Measurements from ENCODE around the gene TMEM145. TPM values are rescaled to one million over a fixed set of nuclear protein-coding genes. Genes with fewer than 3 reads are reported as not detected.

Gene TMEM145
- total and polyA plus RNA-seq, 9 of the 15 experiments (the other 6 are each of a cell fraction or from before 2014, with no cell fraction given), result 0.80 to 5.5 (median 1.9) TPM; not detected in 3

DNA sequence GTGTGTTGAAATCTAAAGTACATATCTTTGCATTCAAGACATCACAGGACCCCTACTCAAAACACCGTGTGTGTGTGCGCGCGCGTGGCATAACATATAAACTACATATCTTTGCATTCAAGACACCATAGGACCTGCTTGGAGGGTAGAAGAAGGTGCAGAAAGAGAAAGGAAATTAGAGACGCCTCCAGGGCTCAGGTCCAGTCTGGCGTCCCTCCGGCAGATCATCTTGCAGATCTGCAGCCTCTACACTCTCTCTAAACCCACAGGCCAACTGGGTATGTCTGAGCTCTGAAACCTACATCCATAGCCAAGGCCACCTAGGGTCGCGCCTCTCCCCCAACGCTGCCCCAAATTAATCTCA lies 10.0 kb upstream of the TMEM145 start (continued):
- no peak for TF ChIP-seq MYC (IDR thresholded peaks at IDR 0.05; ENCODE audit: low read depth, low read length)
- TF ChIP-seq MYC (CRISPR knock-in tag; IDR thresholded peaks at IDR 0.05; ENCODE audit: borderline replicate concordance, low read depth), result 0 out of 2 replicates have a peak, but pooled peaks have one; percentile 23
- peak; percentile 48; the same call in 1 of the 2 replicates for TF ChIP-seq NFRKB (IDR thresholded peaks at IDR 0.05; ENCODE audit: low read depth)
- TF ChIP-seq, protein P1, sequence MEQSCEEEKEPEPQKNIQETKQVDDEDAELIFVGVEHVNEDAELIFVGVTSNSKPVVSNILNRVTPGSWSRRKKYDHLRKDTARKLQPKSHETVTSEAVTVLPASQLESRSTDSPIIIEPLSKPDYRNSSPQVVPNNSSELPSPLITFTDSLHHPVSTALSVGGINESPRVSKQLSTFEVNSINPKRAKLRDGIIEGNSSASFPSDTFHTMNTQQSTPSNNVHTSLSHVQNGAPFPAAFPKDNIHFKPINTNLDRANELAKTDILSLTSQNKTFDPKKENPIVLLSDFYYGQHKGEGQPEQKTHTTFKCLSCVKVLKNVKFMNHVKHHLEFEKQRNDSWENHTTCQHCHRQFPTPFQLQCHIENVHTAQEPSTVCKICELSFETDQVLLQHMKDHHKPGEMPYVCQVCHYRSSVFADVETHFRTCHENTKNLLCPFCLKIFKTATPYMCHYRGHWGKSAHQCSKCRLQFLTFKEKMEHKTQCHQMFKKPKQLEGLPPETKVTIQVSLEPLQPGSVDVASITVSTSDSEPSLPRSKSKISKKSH (CRISPR knock-in tag; IDR thresholded peaks at IDR 0.05), result no peak
- TF ChIP-seq TEAD1 (CRISPR knock-in tag; IDR thresholded peaks at IDR 0.05), result no peak
- TF ChIP-seq ARID2 (IDR thresholded peaks at IDR 0.05), result no peak
- TF ChIP-seq, protein P2, sequence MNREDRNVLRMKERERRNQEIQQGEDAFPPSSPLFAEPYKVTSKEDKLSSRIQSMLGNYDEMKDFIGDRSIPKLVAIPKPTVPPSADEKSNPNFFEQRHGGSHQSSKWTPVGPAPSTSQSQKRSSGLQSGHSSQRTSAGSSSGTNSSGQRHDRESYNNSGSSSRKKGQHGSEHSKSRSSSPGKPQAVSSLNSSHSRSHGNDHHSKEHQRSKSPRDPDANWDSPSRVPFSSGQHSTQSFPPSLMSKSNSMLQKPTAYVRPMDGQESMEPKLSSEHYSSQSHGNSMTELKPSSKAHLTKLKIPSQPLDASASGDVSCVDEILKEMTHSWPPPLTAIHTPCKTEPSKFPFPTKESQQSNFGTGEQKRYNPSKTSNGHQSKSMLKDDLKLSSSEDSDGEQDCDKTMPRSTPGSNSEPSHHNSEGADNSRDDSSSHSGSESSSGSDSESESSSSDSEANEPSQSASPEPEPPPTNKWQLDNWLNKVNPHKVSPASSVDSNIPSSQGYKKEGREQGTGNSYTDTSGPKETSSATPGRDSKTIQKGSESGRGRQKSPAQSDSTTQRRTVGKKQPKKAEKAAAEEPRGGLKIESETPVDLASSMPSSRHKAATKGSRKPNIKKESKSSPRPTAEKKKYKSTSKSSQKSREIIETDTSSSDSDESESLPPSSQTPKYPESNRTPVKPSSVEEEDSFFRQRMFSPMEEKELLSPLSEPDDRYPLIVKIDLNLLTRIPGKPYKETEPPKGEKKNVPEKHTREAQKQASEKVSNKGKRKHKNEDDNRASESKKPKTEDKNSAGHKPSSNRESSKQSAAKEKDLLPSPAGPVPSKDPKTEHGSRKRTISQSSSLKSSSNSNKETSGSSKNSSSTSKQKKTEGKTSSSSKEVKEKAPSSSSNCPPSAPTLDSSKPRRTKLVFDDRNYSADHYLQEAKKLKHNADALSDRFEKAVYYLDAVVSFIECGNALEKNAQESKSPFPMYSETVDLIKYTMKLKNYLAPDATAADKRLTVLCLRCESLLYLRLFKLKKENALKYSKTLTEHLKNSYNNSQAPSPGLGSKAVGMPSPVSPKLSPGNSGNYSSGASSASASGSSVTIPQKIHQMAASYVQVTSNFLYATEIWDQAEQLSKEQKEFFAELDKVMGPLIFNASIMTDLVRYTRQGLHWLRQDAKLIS (CRISPR knock-in tag; IDR thresholded peaks at IDR 0.05), result no peak
- 0 out of 2 replicates have a peak, but pooled peaks have one; percentile 8 for TF ChIP-seq RB1 (IDR thresholded peaks at IDR 0.05; ENCODE audit: low read depth)
- no peak for TF ChIP-seq MED1 (CRISPR knock-in tag; IDR thresholded peaks at IDR 0.05; ENCODE audit: borderline replicate concordance)
- TF ChIP-seq FOXA1 (IDR thresholded peaks at IDR 0.05; ENCODE audit: borderline replicate concordance), result no peak
- 0 out of 2 replicates have a peak, but pooled peaks have one; percentile 11 for TF ChIP-seq FOXJ2 (tag; IDR thresholded peaks at IDR 0.05)
- TF ChIP-seq, protein P3, sequence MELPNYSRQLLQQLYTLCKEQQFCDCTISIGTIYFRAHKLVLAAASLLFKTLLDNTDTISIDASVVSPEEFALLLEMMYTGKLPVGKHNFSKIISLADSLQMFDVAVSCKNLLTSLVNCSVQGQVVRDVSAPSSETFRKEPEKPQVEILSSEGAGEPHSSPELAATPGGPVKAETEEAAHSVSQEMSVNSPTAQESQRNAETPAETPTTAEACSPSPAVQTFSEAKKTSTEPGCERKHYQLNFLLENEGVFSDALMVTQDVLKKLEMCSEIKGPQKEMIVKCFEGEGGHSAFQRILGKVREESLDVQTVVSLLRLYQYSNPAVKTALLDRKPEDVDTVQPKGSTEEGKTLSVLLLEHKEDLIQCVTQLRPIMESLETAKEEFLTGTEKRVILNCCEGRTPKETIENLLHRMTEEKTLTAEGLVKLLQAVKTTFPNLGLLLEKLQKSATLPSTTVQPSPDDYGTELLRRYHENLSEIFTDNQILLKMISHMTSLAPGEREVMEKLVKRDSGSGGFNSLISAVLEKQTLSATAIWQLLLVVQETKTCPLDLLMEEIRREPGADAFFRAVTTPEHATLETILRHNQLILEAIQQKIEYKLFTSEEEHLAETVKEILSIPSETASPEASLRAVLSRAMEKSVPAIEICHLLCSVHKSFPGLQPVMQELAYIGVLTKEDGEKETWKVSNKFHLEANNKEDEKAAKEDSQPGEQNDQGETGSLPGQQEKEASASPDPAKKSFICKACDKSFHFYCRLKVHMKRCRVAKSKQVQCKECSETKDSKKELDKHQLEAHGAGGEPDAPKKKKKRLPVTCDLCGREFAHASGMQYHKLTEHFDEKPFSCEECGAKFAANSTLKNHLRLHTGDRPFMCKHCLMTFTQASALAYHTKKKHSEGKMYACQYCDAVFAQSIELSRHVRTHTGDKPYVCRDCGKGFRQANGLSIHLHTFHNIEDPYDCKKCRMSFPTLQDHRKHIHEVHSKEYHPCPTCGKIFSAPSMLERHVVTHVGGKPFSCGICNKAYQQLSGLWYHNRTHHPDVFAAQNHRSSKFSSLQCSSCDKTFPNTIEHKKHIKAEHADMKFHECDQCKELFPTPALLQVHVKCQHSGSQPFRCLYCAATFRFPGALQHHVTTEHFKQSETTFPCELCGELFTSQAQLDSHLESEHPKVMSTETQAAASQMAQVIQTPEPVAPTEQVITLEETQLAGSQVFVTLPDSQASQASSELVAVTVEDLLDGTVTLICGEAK (IDR thresholded peaks at IDR 0.05), result peak; percentile 35; the same call in 1 of the 2 replicates
- TF ChIP-seq, protein P3 (CRISPR knock-in tag; IDR thresholded peaks at IDR 0.05), result no peak
- TF ChIP-seq ZSCAN29 (IDR thresholded peaks at IDR 0.05), result no peak
- no peak for TF ChIP-seq SP2 (IDR thresholded peaks at IDR 0.05; ENCODE audit: extremely low read depth, low read depth, low read length, poor library complexity, severe bottlenecking)
- TF ChIP-seq ZNF24 (IDR thresholded peaks at IDR 0.05), result no peak

All from K562 (cell line).